Measurements from ENCODE around the gene ANKRD36.
"Not testable (repeated sequence)": the region's sequence is repeated elsewhere in the genome, so short reads cannot be mapped to it uniquely, and the experiment has no call there.

ANKRD36 gene

DNA sequence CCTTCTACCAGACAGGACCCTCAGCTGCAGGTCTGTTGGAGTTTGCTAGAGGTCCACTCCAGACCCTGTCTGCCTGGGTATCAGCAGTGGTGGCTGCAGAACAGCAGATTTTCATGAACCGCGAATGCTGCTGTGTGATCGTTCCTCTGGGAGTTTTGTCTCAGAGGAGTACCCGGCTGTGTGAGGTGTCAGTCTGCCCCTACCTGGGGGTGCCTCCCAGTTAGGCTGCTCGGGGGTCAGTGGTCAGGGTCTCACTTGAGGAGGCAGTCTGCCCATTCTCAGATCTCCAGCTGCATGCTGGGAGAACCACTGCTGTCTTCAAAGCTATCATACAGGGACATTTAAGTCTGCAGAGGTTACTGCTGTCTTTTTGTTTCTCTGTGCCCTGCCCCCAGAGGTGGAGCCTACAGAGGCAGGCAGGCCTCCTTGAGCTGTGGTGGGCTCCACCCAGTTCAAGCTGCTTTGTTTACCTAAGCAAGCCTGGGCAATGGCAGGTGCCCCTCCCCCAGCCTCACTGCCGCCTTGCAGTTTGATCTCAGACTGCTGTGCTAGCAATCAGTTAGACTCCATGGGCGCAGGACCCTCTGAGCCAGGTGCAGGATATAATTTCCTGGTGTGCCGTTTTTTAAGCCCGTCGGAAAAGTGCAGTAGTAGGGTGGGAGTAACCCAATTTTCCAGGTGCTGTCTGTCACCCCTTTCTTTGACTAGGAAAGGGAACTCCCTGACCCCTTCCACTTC is 118.1 kb downstream of the ANKRD36 start:
- H3K4me1 ChIP-seq (ENCODE audit: control insufficient read depth, insufficient read depth, low read length); H3K27ac ChIP-seq (ENCODE audit: low read depth, low read length); H3K4me3 ChIP-seq (ENCODE audit: low read depth, low read length); H3K27me3 ChIP-seq (ENCODE audit: control insufficient read depth, insufficient read depth, low read length); H3K9me3 ChIP-seq (ENCODE audit: control insufficient read depth, insufficient read depth, low read depth, low read length); H3K9ac ChIP-seq (ENCODE audit: low read length); H3K36me3 ChIP-seq (ENCODE audit: control insufficient read depth, insufficient read depth, low read length): not testable (repeated sequence)

DNA sequence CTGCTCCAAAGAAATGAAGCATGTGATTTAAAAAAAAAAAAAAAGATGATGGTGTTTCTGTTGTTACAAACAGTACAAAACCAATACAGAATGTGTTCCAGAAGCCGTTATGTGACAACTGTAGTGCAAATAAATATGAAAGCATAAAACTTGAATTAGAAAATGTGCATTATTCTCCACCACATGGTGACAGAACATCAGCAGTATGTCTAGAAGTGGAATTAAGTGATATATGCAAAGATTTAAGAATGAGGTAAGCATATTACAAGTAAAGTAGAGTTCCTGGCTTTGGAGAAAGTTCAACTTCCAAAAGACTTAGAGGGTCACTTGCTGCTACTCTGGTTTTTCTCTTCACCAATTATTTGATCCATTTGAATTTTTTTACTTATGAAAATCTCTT is 120.0 kb downstream of the ANKRD36 start:
- not testable (repeated sequence) for H3K27ac ChIP-seq (ENCODE audit: low read depth, low read length); H3K4me1 ChIP-seq (ENCODE audit: control insufficient read depth, insufficient read depth, low read length); H3K27me3 ChIP-seq (ENCODE audit: control insufficient read depth, insufficient read depth, low read length); H3K9me3 ChIP-seq (ENCODE audit: control insufficient read depth, insufficient read depth, low read depth, low read length); H3K4me3 ChIP-seq (ENCODE audit: low read depth, low read length); H3K9ac ChIP-seq (ENCODE audit: low read length); H3K36me3 ChIP-seq (ENCODE audit: control insufficient read depth, insufficient read depth, low read length)

DNA sequence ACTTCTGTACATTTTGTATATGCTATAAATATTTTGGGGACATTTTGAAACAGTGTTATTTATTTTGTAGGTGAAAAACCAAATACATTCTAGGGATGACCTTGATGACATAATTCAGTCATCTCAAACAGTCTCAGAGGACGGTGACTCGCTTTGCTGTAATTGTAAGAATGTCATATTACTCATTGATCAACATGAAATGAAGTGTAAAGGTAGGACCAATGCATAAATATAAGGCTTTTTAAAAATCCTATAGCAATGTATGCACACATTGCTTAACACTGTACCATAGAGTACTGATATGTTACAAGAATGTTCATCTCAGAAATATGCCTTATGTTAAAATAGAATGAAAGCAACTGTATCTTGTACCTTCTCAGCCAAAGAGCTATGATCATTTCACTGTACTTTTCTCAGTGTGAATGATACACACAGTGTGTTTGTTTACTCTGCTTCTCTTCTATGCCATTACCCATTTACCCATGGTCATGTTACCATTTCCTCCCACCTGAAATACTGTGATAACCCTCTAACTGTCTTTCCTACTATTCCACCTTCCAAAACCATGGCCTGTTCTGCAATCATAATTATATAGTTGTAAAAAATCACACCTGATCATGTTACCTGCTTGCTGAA is 120.8 kb downstream of the ANKRD36 start:
- H3K27ac ChIP-seq (ENCODE audit: low read depth, low read length); H3K9ac ChIP-seq (ENCODE audit: low read length); H3K4me3 ChIP-seq (ENCODE audit: low read depth, low read length); H3K36me3 ChIP-seq (ENCODE audit: control insufficient read depth, insufficient read depth, low read length); H3K4me1 ChIP-seq (ENCODE audit: control insufficient read depth, insufficient read depth, low read length); H3K9me3 ChIP-seq (ENCODE audit: control insufficient read depth, insufficient read depth, low read depth, low read length); H3K27me3 ChIP-seq (ENCODE audit: control insufficient read depth, insufficient read depth, low read length): not testable (repeated sequence)

DNA sequence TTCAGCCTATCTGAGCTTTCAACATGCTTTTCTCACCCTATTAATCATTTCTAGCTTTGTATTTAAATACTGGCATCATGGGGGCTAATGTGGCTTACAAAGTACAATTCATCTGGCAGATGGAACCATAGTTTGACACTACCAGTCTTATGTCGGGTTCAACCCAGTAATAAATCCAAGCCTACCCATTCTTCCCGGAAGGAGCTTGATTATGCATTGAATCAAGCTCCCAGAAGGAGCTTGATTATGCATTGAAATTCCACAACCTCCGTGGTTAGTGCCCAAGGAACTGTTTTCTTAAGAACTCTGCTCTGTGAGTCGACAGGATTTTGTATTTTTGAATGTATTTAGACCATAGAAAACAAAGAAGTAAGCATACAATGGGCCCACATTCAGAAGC is 148.2 kb downstream of the ANKRD36 start:
- not testable (repeated sequence) for H3K36me3 ChIP-seq (ENCODE audit: control insufficient read depth, insufficient read depth, low read length); H3K4me1 ChIP-seq (ENCODE audit: control insufficient read depth, insufficient read depth, low read length); H3K27ac ChIP-seq (ENCODE audit: low read depth, low read length); H3K4me3 ChIP-seq (ENCODE audit: low read depth, low read length); H3K27me3 ChIP-seq (ENCODE audit: control insufficient read depth, insufficient read depth, low read length); H3K9me3 ChIP-seq (ENCODE audit: control insufficient read depth, insufficient read depth, low read depth, low read length); H3K9ac ChIP-seq (ENCODE audit: low read length)

DNA sequence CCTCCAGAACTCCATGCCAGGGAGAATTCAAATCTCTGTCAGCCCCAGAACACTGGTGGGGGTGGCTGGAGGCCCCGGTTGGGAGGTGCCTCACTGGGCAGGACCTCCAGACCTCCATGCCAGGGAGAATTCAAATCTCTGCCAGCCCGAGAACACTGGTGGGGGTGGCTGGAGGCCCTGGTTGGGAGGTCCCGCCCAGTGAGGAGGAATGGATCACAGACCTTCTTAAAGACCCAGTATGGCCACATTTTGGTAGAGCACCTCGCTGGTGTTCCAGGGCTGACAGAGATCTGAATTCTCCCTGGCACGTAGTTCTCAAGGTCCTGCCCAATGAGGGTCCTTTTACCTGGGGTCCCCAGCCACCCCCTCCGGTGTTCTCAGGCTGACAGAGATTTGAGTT is 153.5 kb downstream of the ANKRD36 start:
- not testable (repeated sequence) for H3K27ac ChIP-seq (ENCODE audit: low read depth, low read length); H3K9me3 ChIP-seq (ENCODE audit: control insufficient read depth, insufficient read depth, low read depth, low read length); H3K4me3 ChIP-seq (ENCODE audit: low read depth, low read length); H3K36me3 ChIP-seq (ENCODE audit: control insufficient read depth, insufficient read depth, low read length); H3K4me1 ChIP-seq (ENCODE audit: control insufficient read depth, insufficient read depth, low read length); H3K9ac ChIP-seq (ENCODE audit: low read length); H3K27me3 ChIP-seq (ENCODE audit: control insufficient read depth, insufficient read depth, low read length)

DNA sequence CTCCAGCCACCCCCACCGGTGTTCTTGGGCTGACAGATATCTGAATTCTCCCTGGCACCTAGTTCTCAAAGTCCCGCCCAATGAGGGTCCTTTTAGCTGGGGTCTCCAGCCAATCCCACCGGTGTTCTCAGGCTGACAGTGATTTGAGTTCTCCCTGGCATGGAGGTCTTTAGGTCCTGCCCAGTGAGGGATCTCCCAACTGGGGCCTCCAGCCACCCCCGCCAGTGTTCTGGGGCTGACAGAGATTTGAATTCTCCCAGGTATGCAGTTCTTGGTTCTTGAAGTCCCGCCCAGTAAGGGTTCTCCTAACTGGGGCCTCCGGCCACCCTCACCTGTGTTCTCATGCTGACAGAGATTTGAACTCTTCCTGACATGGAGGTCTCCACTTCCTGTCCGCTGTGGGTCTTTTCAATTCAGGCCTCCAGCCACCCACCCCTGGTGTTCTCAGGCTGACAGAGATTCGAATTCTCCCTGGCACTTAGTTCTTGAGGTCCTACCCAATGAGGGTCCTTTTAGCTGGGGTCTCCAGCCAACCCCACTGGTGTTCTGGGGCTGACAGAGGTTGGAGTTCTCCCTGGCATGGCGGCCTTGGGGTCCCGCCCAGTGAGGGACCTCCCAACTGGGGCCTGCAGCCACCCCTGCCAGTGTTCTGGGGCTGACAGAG is 154.6 kb downstream of the ANKRD36 start:
- H3K27ac ChIP-seq (ENCODE audit: low read depth, low read length) = no peak overlapping the region
- H3K4me1 ChIP-seq (ENCODE audit: control insufficient read depth, insufficient read depth, low read length) = no peaks in the 10 kb centered on the region
- H3K9me3 ChIP-seq (ENCODE audit: control insufficient read depth, insufficient read depth, low read depth, low read length) = peaks cover 8% of the 10 kb centered on the region
- H3K9ac ChIP-seq (ENCODE audit: low read length) = no peak overlapping the region
- H3K4me3 ChIP-seq (ENCODE audit: low read depth, low read length) = no peak overlapping the region
- H3K27me3 ChIP-seq (ENCODE audit: control insufficient read depth, insufficient read depth, low read length) = no peaks in the 10 kb centered on the region
- no peaks in the 10 kb centered on the region for H3K36me3 ChIP-seq (ENCODE audit: control insufficient read depth, insufficient read depth, low read length)

DNA sequence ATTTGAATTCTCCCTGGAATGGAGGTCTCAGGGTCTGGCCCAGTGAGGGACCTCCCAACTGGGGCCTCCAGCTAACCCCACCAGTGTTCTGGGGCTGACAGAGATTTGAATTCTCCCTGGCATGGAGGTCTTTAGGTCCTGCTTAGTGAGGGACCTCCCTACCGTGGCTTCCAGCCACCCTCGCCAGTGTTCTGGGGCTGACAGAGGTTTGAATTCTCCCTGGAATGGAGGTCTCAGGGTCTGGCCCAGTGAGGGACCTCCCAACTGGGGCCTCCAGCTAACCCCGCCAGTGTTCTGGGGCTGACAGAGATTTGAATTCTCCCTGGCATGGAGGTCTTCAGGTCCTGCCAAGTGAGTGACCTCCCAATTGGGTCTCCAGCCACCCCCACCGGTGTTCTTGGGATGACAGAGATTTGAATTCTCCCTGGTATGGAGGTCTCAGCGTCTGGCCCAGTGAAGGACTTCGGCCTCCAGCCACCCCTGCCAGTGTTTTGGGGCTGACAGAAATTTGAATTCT is 155.2 kb downstream of the ANKRD36 start:
- H3K4me3 ChIP-seq (ENCODE audit: low read depth, low read length); H3K36me3 ChIP-seq (ENCODE audit: control insufficient read depth, insufficient read depth, low read length); H3K27me3 ChIP-seq (ENCODE audit: control insufficient read depth, insufficient read depth, low read length); H3K9ac ChIP-seq (ENCODE audit: low read length); H3K9me3 ChIP-seq (ENCODE audit: control insufficient read depth, insufficient read depth, low read depth, low read length); H3K27ac ChIP-seq (ENCODE audit: low read depth, low read length); H3K4me1 ChIP-seq (ENCODE audit: control insufficient read depth, insufficient read depth, low read length): not testable (repeated sequence)

DNA sequence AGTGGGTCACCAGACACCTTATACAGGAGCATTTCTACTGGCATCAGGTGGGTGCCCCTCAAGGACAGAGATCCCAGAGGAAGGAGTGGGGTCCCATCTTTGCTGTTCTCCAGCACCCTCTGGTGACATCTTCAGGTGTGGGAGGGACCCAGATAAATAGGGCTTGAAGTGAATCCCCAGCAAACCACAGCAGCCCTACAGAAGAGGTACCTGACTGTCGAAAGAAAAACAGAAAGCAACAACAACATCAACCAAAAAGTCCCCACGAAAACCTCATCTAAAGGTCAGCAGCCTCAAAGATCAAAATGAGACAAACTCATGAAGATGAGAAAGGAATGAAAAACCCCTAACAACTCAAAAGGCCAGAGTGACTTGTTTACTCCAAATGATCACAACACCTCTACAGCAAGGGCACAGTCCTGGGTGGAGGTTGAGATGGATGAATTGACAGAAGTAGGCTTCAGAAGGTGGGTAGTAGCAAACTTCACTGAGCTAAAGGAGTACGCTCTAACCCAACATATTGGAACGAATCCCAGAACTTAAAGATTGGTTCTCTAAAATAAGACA is 163.4 kb downstream of the ANKRD36 start:
- H3K27me3 ChIP-seq (ENCODE audit: control insufficient read depth, insufficient read depth, low read length); H3K4me3 ChIP-seq (ENCODE audit: low read depth, low read length); H3K4me1 ChIP-seq (ENCODE audit: control insufficient read depth, insufficient read depth, low read length); H3K9ac ChIP-seq (ENCODE audit: low read length); H3K9me3 ChIP-seq (ENCODE audit: control insufficient read depth, insufficient read depth, low read depth, low read length); H3K36me3 ChIP-seq (ENCODE audit: control insufficient read depth, insufficient read depth, low read length); H3K27ac ChIP-seq (ENCODE audit: low read depth, low read length): not testable (repeated sequence)

DNA sequence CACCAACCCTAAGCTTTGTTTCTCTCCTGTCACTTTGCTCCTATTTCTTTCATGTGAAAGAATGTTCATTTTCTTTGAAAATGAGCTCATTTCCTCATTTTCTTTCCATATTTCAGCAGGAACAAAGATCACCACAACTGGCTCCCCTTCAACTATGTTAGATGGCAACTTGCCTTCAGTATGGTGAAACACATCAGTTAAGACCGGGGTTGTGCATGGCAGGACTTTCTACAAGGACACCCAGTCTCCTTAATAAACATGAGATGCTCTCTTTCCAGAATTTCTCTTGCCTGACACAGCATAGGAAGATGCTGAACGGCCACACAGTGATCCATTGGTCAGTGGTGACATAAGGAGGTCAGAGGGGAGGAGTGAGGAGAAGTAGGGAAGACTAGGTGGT is 172.2 kb downstream of the ANKRD36 start:
- H3K9ac ChIP-seq (ENCODE audit: low read length); H3K27me3 ChIP-seq (ENCODE audit: control insufficient read depth, insufficient read depth, low read length); H3K9me3 ChIP-seq (ENCODE audit: control insufficient read depth, insufficient read depth, low read depth, low read length); H3K4me3 ChIP-seq (ENCODE audit: low read depth, low read length); H3K27ac ChIP-seq (ENCODE audit: low read depth, low read length); H3K4me1 ChIP-seq (ENCODE audit: control insufficient read depth, insufficient read depth, low read length); H3K36me3 ChIP-seq (ENCODE audit: control insufficient read depth, insufficient read depth, low read length): not testable (repeated sequence)

DNA sequence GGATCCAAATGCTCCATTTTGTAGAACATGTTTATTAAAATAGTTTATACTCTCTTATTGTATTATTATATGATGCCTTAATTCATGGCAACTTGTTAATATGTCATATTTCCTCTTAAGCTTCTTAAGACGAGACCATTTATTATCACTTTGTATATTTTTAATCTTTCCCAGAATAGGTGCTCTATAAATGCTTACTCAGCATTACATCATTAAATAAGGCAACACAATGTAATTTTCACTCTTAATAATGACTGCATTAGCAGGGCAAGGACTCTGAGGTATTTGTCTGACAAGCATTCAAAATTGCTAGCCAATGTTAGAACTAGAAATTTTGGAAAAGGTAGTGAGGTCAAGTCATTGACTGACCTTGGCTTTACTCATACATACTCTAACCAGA is 180.7 kb downstream of the ANKRD36 start:
- H3K36me3 ChIP-seq (ENCODE audit: control insufficient read depth, insufficient read depth, low read length); H3K9ac ChIP-seq (ENCODE audit: low read length); H3K9me3 ChIP-seq (ENCODE audit: control insufficient read depth, insufficient read depth, low read depth, low read length): not testable (repeated sequence)

More for the DNA sequence above, 180.7 kb downstream of the ANKRD36 start:
- H3K4me3 ChIP-seq (ENCODE audit: low read depth, low read length); H3K27me3 ChIP-seq (ENCODE audit: control insufficient read depth, insufficient read depth, low read length); H3K27ac ChIP-seq (ENCODE audit: low read depth, low read length); H3K4me1 ChIP-seq (ENCODE audit: control insufficient read depth, insufficient read depth, low read length): not testable (repeated sequence)

Measured in HUES6 (cell line).